Natural killer cell (primary cell): ENCODE measurements around the gene MUC13. TPM values are rescaled to one million over a fixed set of nuclear protein-coding genes. Genes with fewer than 3 reads are reported as not detected.

Experiments used
- ATAC-seq, 3 donors: fragments of 150-1000 bp in 2 of 3; fragments of 200-7000 bp in 1 of 3; cut with Tn5 transposase; 1 replicate in 1 of 3; 2 replicates in 2 of 3; pipeline ENCODE4 v1.10.0; 2021; ENCODE audit warnings: mild to moderate bottlenecking in 2 of 3, moderate library complexity in 2 of 3
- DNase-seq, 2 donors: peaks; one replicate each; pipeline versions ENCODE4 v3.0.0 to v3.0.0-alpha.2; 2013 to 2021; ENCODE audit warnings: mixed read lengths in 1 of 2
- H3K27ac ChIP-seq: one replicate; pipeline ENCODE4 v1.5.1; 2013; ENCODE audit warnings: mild to moderate bottlenecking, low read length
- H3K27me3 ChIP-seq: one replicate; pipeline ENCODE4 v1.6.1; 2013; ENCODE audit warnings: low read length; ENCODE audit not compliant: control insufficient read depth, insufficient read depth
- H3K36me3 ChIP-seq: one replicate; pipeline ENCODE4 v1.6.1; 2013; ENCODE audit warnings: low read length; ENCODE audit not compliant: control insufficient read depth, insufficient read depth
- H3K4me1 ChIP-seq: one replicate; pipeline ENCODE4 v1.6.1; 2013; ENCODE audit warnings: low read length; ENCODE audit not compliant: control insufficient read depth, insufficient read depth
- H3K4me3 ChIP-seq: one replicate; pipeline ENCODE4 v1.5.1; 2013; ENCODE audit warnings: low read length
- H3K9me3 ChIP-seq: one replicate; pipeline ENCODE4 v1.6.1; 2013; ENCODE audit warnings: low read length; ENCODE audit not compliant: control insufficient read depth, insufficient read depth
- H3K27ac Mint-ChIP-seq, 2 donors: one replicate each; pipeline ENCODE4 v1.8.0; 2022; ENCODE audit warnings: mild to moderate bottlenecking in 2 of 2, mixed read lengths in 2 of 2, moderate library complexity in 1 of 2
- H3K27me3 Mint-ChIP-seq, 2 donors: one replicate each; pipeline ENCODE4 v1.8.0; 2022; ENCODE audit warnings: low read depth in 2 of 2, mixed read lengths in 2 of 2
- H3K36me3 Mint-ChIP-seq: one replicate; pipeline ENCODE4 v1.8.0; 2022; ENCODE audit warnings: mixed read lengths
- H3K4me1 Mint-ChIP-seq, 2 donors: one replicate each; pipeline ENCODE4 v1.8.0; 2022; ENCODE audit warnings: mixed read lengths in 2 of 2
- H3K4me3 Mint-ChIP-seq: one replicate; pipeline ENCODE4 v1.8.0; 2022; ENCODE audit warnings: mild to moderate bottlenecking, moderate library complexity, mixed read lengths
- H3K9me3 Mint-ChIP-seq, 2 donors: one replicate each; pipeline ENCODE4 v1.8.0; 2022; ENCODE audit warnings: mixed read lengths in 2 of 2
- WGBS: methylation state at CpG from one replicate; pipeline ENCODE4 v1.1.7; 2013; ENCODE audit warnings: missing lambda C conversion rate; ENCODE audit not compliant: insufficient coverage; 5-methylcytosine and 5-hydroxymethylcytosine counted together
- intact Hi-C: fragments of 100-400 bp; cut with micrococcal nuclease; formaldehyde crosslinking; loops from one replicate; pipeline ENCODE4 v1.14.2; 2022
- total RNA-seq, 4 donors: library from RNA; stranded (reverse); fragments of 120-200 nt in 1 of 4; gene quantifications; one replicate each; pipeline versions ENCODE4 v1.2.3 to v1.2.4, GENCODE V29; 2013 to 2022
- TF ChIP-seq, protein P1 (sequence below): fragments of 200-600 bp; IDR thresholded peaks from one replicate; pipeline ENCODE4 v1.8.0; 2022; ENCODE audit warnings: antibody characterized with exemption

MUC13 gene
- total RNA-seq, 3 donors from 2014 or later (not counting 1 experiment from before 2014, with no cell fraction given), result 0.16 to 2.1 (median 0.63) TPM

DNA sequence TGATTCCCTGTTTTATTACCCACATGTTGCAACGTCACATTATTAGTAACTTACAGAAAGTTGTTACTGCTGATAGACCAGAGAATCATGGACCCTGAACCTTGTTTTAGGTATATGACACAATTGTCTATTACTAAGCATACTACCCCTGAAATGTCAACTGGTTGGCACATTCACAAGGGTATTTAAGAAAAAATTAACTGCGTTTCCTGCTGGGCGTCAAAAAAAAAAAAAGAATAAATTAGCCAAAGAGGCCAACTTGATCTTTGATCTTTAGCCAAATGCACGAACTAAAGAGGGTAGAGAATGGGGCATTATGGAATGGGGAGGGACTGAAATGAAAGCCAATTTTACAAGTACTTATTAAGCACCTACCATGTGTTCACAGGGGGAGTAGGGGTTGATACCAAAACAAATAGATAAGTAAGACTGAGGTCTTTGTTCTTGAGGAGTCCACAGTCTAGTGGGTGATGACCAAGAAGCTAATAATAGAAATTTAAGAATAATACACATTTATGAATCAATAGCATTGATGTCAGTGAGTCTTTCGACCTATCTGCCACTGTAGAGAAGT is 17.8 kb upstream of the MUC13 start:
- DNase-seq (no peak), ATAC-seq (no peak)
- Histone ChIP-seq H3K4me3 (no peak overlapping the region), H3K27ac (no peak overlapping the region), H3K27me3 (no peaks in the 10 kb centered on the region), H3K9me3 (no peaks in the 10 kb centered on the region), H3K36me3 (no peaks in the 10 kb centered on the region), H3K4me1 (no peaks in the 10 kb centered on the region)
- H3K27me3 Mint-ChIP-seq, result peaks cover 13 to 35% of the 10 kb centered on the region in 2 donors
- WGBS, result 79% methylated on average over 5 of the region's 5 CpGs
- no peak overlapping the region for H3K4me3 Mint-ChIP-seq
- H3K36me3 Mint-ChIP-seq, result no peaks in the 10 kb centered on the region
- TF ChIP-seq, protein P1, sequence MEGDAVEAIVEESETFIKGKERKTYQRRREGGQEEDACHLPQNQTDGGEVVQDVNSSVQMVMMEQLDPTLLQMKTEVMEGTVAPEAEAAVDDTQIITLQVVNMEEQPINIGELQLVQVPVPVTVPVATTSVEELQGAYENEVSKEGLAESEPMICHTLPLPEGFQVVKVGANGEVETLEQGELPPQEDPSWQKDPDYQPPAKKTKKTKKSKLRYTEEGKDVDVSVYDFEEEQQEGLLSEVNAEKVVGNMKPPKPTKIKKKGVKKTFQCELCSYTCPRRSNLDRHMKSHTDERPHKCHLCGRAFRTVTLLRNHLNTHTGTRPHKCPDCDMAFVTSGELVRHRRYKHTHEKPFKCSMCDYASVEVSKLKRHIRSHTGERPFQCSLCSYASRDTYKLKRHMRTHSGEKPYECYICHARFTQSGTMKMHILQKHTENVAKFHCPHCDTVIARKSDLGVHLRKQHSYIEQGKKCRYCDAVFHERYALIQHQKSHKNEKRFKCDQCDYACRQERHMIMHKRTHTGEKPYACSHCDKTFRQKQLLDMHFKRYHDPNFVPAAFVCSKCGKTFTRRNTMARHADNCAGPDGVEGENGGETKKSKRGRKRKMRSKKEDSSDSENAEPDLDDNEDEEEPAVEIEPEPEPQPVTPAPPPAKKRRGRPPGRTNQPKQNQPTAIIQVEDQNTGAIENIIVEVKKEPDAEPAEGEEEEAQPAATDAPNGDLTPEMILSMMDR, result no peak
- no peak overlapping the region for H3K27ac Mint-ChIP-seq
- no peaks in the 10 kb centered on the region for H3K4me1 Mint-ChIP-seq
- H3K9me3 Mint-ChIP-seq, result no peaks in the 10 kb centered on the region
- intact Hi-C loops, result no loop called here

DNA sequence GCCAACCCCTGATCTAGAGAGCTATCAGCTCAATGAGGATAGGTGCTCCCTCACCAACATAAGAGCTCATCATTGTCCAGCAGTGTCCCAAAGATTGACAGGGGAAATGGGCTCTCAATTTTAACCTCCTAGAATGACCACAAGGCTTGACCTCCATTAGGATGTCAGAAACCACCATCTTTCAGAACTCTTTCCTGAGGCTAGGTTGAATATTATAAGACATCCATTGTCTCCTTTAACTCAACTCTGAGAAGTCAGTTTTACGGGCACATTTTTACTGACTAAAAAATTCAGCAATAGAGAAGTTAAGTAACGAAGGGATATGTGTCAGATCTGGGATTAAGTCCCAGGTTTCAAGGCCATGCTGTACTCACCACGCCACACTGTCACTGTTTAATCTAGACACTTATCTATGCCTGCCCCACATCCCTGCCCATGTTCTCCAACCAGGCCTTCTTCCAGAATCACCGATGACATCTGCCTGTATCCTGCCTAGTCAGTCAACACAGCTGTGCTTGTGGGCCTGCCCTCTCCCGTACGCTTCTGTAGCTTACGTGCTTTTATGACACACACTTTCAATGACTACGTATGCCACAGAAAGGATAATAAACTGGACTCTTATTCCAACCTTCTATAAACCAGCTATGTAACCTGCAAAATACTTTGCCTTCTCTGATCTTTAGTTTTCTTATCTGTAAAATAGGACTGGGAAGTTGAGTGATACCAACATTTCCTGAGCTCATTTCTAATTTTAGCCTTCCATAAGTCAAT is 17.1 kb upstream of the MUC13 start:
- Histone ChIP-seq H3K4me1 (no peaks in the 10 kb centered on the region), H3K36me3 (no peaks in the 10 kb centered on the region), H3K9me3 (no peaks in the 10 kb centered on the region), H3K27me3 (no peaks in the 10 kb centered on the region), H3K27ac (no peak overlapping the region), H3K4me3 (no peak overlapping the region)
- H3K4me1 Mint-ChIP-seq, result no peaks in the 10 kb centered on the region
- no peaks in the 10 kb centered on the region for H3K36me3 Mint-ChIP-seq
- no peak overlapping the region for H3K4me3 Mint-ChIP-seq
- TF ChIP-seq, protein P1, result no peak
- H3K27ac Mint-ChIP-seq, result no peak overlapping the region
- intact Hi-C loops, result no loop called here
- no peak for DNase-seq
- ATAC-seq, result no peak
- WGBS, result 91% methylated on average over 8 of the region's 8 CpGs
- H3K27me3 Mint-ChIP-seq, result peaks cover 9 to 35% of the 10 kb centered on the region in 2 donors
- no peaks in the 10 kb centered on the region for H3K9me3 Mint-ChIP-seq

DNA sequence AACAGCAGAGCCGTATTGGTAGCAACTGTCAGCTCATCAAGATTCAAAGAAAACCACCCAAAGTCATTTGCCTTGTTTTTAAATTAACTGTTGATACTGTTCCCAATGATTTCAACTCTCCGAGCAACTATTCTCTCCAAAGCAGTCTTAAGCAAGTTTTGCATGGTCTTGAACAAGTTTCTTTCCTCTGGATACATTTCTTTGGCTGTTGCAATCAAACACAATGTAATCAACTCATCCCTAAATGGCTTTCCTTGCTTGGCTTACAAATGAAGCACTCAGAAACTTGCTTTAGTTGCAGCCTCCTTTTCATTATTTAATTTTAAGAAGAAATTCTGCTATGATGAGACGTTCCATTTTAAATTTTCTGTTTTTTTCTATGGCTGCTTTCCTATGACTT is 15.5 kb upstream of the MUC13 start:
- Histone ChIP-seq H3K4me1 (no peaks in the 10 kb centered on the region), H3K27ac (no peak overlapping the region), H3K4me3 (no peak overlapping the region), H3K9me3 (no peaks in the 10 kb centered on the region), H3K27me3 (no peaks in the 10 kb centered on the region), H3K36me3 (no peaks in the 10 kb centered on the region)
- H3K4me1 Mint-ChIP-seq, result no peaks in the 10 kb centered on the region
- TF ChIP-seq, protein P1, result no peak
- H3K36me3 Mint-ChIP-seq, result no peaks in the 10 kb centered on the region
- DNase-seq (no peak), ATAC-seq (no peak)
- H3K27ac Mint-ChIP-seq, result no peak overlapping the region
- no peaks in the 10 kb centered on the region for H3K9me3 Mint-ChIP-seq
- H3K27me3 Mint-ChIP-seq, result peaks cover 7 to 36% of the 10 kb centered on the region in 2 donors
- 97% methylated on average over 2 of the region's 3 CpGs for WGBS
- H3K4me3 Mint-ChIP-seq, result no peak overlapping the region
- intact Hi-C loops, result no loop called here
